Neural crest cell (in vitro differentiated cells): ENCODE data around the gene MCAM. TPM values are rescaled to one million over a fixed set of nuclear protein-coding genes. Genes with fewer than 3 reads are reported as not detected.

Experiments used
- DNase-seq: peaks from one replicate; pipeline ENCODE4 v3.0.0; 2021; ENCODE audit warnings: low read depth, mixed read lengths, low spot score
- H3K27ac Mint-ChIP-seq: one replicate; pipeline ENCODE4 v1.8.0; 2021; ENCODE audit warnings: mild to moderate bottlenecking, mixed read lengths; ENCODE audit not compliant: unreplicated experiment
- H3K27me3 Mint-ChIP-seq: 2 replicates; pipeline ENCODE4 v1.8.0; 2021; ENCODE audit warnings: low read depth, mild to moderate bottlenecking, mixed read lengths
- H3K36me3 Mint-ChIP-seq: 2 replicates; pipeline ENCODE4 v1.8.0; 2021; ENCODE audit warnings: low read depth, mild to moderate bottlenecking, mixed read lengths
- H3K4me1 Mint-ChIP-seq: 2 replicates; pipeline ENCODE4 v1.8.0; 2021; ENCODE audit warnings: mixed read lengths
- H3K4me3 Mint-ChIP-seq: one replicate; pipeline ENCODE4 v1.8.0; 2021; ENCODE audit warnings: mild to moderate bottlenecking, mixed read lengths
- H3K9me3 Mint-ChIP-seq: 2 replicates; pipeline ENCODE4 v1.8.0; 2021; ENCODE audit warnings: mixed read lengths
- CTCF ChIP-seq: fragments of 200-600 bp; sonication (generic); conservative IDR thresholded peaks from 2 replicates; pipeline ENCODE4 v1.5.0; 2021; ENCODE audit warnings: antibody characterized with exemption, mild to moderate bottlenecking
- total RNA-seq: library from RNA; stranded (reverse); gene quantifications from 2 replicates; pipeline ENCODE4 v1.2.1, GENCODE V29; 2021

MCAM gene
- total RNA-seq, 1 donor from 2014 or later = 66.7 TPM

GRCh38 chr11:119295178-119295577, 21.8 kb downstream of the MCAM start:
- no peaks in the 10 kb centered on the region for H3K9me3 Mint-ChIP-seq
- H3K27me3 Mint-ChIP-seq = no peaks in the 10 kb centered on the region
- no peak for DNase-seq
- H3K4me3 Mint-ChIP-seq = no peak overlapping the region
- peaks cover 14% of the 10 kb centered on the region for H3K36me3 Mint-ChIP-seq
- no peak for TF ChIP-seq CTCF
- no peak overlapping the region for H3K27ac Mint-ChIP-seq
- H3K4me1 Mint-ChIP-seq = no peaks in the 10 kb centered on the region

- no peaks in the 10 kb centered on the region for H3K27me3 Mint-ChIP-seq
- H3K9me3 Mint-ChIP-seq = no peaks in the 10 kb centered on the region
- DNase-seq = no peak
- H3K36me3 Mint-ChIP-seq = peaks cover 14% of the 10 kb centered on the region
- no peak for TF ChIP-seq CTCF
- no peak overlapping the region for H3K27ac Mint-ChIP-seq
- no peaks in the 10 kb centered on the region for H3K4me1 Mint-ChIP-seq
- H3K4me3 Mint-ChIP-seq = no peak overlapping the region
Measured at GRCh38 chr11:119293461-119293860, 23.5 kb downstream of the MCAM start.

GRCh38 chr11:119290894-119291497, 25.9 kb downstream of the MCAM start:
- DNase-seq = no peak
- H3K36me3 Mint-ChIP-seq = peaks cover 16% of the 10 kb centered on the region

GRCh38 chr11:119288219-119288618, 28.7 kb downstream of the MCAM start:
- H3K27ac Mint-ChIP-seq = no peak overlapping the region
- no peak for TF ChIP-seq CTCF
- DNase-seq = no peak
- peaks cover 19% of the 10 kb centered on the region for H3K36me3 Mint-ChIP-seq
- H3K27me3 Mint-ChIP-seq = no peaks in the 10 kb centered on the region
- no peak overlapping the region for H3K4me3 Mint-ChIP-seq
- H3K4me1 Mint-ChIP-seq = no peaks in the 10 kb centered on the region
- H3K9me3 Mint-ChIP-seq = no peaks in the 10 kb centered on the region

More at GRCh38 chr11:119290894-119291497, 25.9 kb downstream of the MCAM start:
- Mint-ChIP-seq H3K27ac (no peak overlapping the region), H3K4me1 (no peaks in the 10 kb centered on the region), H3K4me3 (no peak overlapping the region), H3K27me3 (no peaks in the 10 kb centered on the region), H3K9me3 (no peaks in the 10 kb centered on the region)
- TF ChIP-seq CTCF = no peak

- Mint-ChIP-seq H3K27ac (no peak overlapping the region), H3K36me3 (peaks cover 7% of the 10 kb centered on the region), H3K4me1 (no peaks in the 10 kb centered on the region), H3K9me3 (no peaks in the 10 kb centered on the region), H3K4me3 (no peak overlapping the region), H3K27me3 (no peaks in the 10 kb centered on the region)
- DNase-seq = no peak
- TF ChIP-seq CTCF = no peak
Measured at GRCh38 chr11:119285431-119285830, 31.5 kb downstream of the MCAM start.
